Stimulated activated naive CD8-positive, alpha-beta T cell treated with anti-CD3 and anti-CD28 coated beads, Interleukin-15, amount 100 ng/mL, for 72 hours (primary cell): Measurements from ENCODE around the gene SZT2.

Experiments used
- ATAC-seq: fragments of 150-1000 bp; cut with Tn5 transposase; 2 replicates; pipeline ENCODE4 v1.10.0; 2021; ENCODE audit warnings: mild to moderate bottlenecking, moderate library complexity
- DNase-seq, 2 donors: peaks; one replicate each; pipeline ENCODE4 v3.0.0; 2021 to 2022
- H3K27ac Mint-ChIP-seq, 2 donors: one replicate each; pipeline ENCODE4 v1.8.0; 2022; ENCODE audit warnings: mild to moderate bottlenecking in 2 of 2, mixed read lengths in 2 of 2, moderate library complexity in 2 of 2
- H3K27me3 Mint-ChIP-seq: one replicate; pipeline ENCODE4 v1.8.0; 2022; ENCODE audit warnings: mixed read lengths
- H3K4me1 Mint-ChIP-seq: one replicate; pipeline ENCODE4 v1.8.0; 2022; ENCODE audit warnings: mild to moderate bottlenecking, mixed read lengths
- H3K4me3 Mint-ChIP-seq, 2 donors: one replicate each; pipeline ENCODE4 v1.8.0; 2022; ENCODE audit warnings: mild to moderate bottlenecking in 2 of 2, mixed read lengths in 2 of 2, moderate library complexity in 1 of 2
- H3K9me3 Mint-ChIP-seq, 2 donors: one replicate each; pipeline ENCODE4 v1.8.0; 2022; ENCODE audit warnings: mixed read lengths in 2 of 2

Gene SZT2

GRCh38 chr1:43370564-43370963 is 19.1 kb upstream of the SZT2 start:
- Mint-ChIP-seq H3K27ac (no peak overlapping the region), H3K9me3 (no peaks in the 10 kb centered on the region), H3K4me1 (peaks cover 34% of the 10 kb centered on the region), H3K4me3 (no peak overlapping the region), H3K27me3 (no peaks in the 10 kb centered on the region)
- no peak for ATAC-seq
- no peak for DNase-seq

- Mint-ChIP-seq H3K9me3 (no peaks in the 10 kb centered on the region), H3K27ac (no peak overlapping the region), H3K4me3 (no peak overlapping the region), H3K27me3 (no peaks in the 10 kb centered on the region), H3K4me1 (peaks cover 18% of the 10 kb centered on the region)
- no peak for ATAC-seq
- DNase-seq = no peak
Measured at GRCh38 chr1:43372172-43372571, 17.5 kb upstream of the SZT2 start.

GRCh38 chr1:43373066-43373940 is 16.4 kb upstream of the SZT2 start:
- Mint-ChIP-seq H3K27ac (no peak overlapping the region), H3K4me1 (peaks cover 14% of the 10 kb centered on the region), H3K9me3 (no peaks in the 10 kb centered on the region), H3K27me3 (no peaks in the 10 kb centered on the region), H3K4me3 (no peak overlapping the region)
- ATAC-seq (no peak), DNase-seq (no peak)

- Mint-ChIP-seq H3K9me3 (no peaks in the 10 kb centered on the region), H3K4me3 (no peak overlapping the region), H3K27me3 (no peaks in the 10 kb centered on the region), H3K27ac (no peak overlapping the region), H3K4me1 (peaks cover 9% of the 10 kb centered on the region)
- no peak for ATAC-seq
- no peak for DNase-seq
Measured at GRCh38 chr1:43376723-43377235, 12.9 kb upstream of the SZT2 start.

GRCh38 chr1:43377831-43378230 is 11.9 kb upstream of the SZT2 start:
- no peaks in the 10 kb centered on the region for H3K9me3 Mint-ChIP-seq
- H3K4me3 Mint-ChIP-seq = no peak overlapping the region
- DNase-seq = no peak
- no peak overlapping the region for H3K27ac Mint-ChIP-seq
- no peaks in the 10 kb centered on the region for H3K27me3 Mint-ChIP-seq
- H3K4me1 Mint-ChIP-seq = peaks cover 13% of the 10 kb centered on the region
- ATAC-seq = no peak

GRCh38 chr1:43379476-43379875 is 10.2 kb upstream of the SZT2 start:
- ATAC-seq (no peak), DNase-seq (no peak)

GRCh38 chr1:43381612-43382011 is 8.1 kb upstream of the SZT2 start:
- H3K9me3 Mint-ChIP-seq = no peaks in the 10 kb centered on the region
- ATAC-seq = no peak
- no peaks in the 10 kb centered on the region for H3K27me3 Mint-ChIP-seq
- H3K4me3 Mint-ChIP-seq = no peak overlapping the region
- no peak overlapping the region for H3K27ac Mint-ChIP-seq
- peaks cover 13% of the 10 kb centered on the region for H3K4me1 Mint-ChIP-seq
- no peak for DNase-seq

More at GRCh38 chr1:43379476-43379875, 10.2 kb upstream of the SZT2 start:
- Mint-ChIP-seq H3K4me1 (peaks cover 13% of the 10 kb centered on the region), H3K9me3 (no peaks in the 10 kb centered on the region), H3K4me3 (no peak overlapping the region), H3K27ac (no peak overlapping the region), H3K27me3 (no peaks in the 10 kb centered on the region)

DNA sequence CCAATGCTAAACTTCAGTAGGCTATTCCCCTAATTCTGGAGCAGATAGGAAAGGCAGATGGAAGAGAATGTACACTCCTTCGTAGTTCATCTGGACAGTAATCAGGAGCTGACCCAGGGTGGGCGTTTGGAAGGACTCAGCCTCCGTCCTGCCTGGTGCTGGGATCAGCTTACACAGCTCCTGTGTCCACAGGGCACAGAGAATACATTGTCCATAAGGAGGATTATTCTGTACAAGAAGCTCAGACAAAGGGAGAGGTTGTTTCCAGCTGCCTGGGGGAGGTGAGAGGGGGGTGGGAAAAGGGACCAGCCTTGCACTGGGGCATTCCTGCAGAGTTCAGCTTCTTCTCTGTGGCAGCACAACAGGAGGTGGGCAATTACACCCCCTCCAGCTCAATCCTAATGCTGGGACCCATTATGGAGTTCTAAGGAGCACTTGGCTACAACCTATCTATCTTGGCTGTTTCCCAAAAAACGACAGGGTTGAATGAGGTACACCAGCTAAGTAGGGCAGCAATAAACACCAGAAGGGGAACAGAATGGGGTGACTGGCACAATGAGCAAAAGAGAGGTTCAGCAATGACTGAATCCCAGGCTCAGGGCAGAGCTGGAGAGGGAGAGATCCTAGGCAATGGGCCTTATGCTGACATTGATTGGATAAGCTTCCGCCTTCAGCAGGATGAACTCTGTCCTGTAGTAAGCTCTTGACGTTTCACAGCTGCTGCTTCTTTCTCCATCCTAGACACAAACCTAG is 7.5 kb upstream of the SZT2 start:
- Mint-ChIP-seq H3K27me3 (no peaks in the 10 kb centered on the region), H3K4me3 (no peak overlapping the region), H3K9me3 (no peaks in the 10 kb centered on the region), H3K27ac (no peak overlapping the region), H3K4me1 (peaks cover 13% of the 10 kb centered on the region)
- DNase-seq (no peak), ATAC-seq (no peak)

DNA sequence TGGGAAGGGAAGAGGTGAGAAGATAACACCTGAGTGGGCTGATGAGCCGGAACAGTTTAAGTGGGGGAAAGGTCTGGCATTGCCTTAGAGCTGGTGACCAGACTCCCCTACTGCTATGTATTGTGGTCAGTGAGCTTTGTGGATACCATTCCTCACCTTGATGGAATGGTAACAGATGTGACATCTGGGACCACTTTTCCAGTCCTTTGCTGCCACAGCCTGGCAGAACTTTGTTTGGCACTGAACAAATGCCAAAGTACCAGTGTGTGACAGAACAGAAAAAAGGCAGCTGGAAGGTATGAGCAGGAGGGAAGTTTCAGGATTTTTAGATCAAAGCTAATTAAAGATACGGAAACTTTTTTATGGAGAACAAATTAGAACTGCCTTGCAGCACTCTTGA is 6.2 kb upstream of the SZT2 start:
- H3K27me3 Mint-ChIP-seq = no peaks in the 10 kb centered on the region
- ATAC-seq = no peak
- H3K27ac Mint-ChIP-seq = no peak overlapping the region
- no peak for DNase-seq
- no peaks in the 10 kb centered on the region for H3K9me3 Mint-ChIP-seq
- H3K4me3 Mint-ChIP-seq = no peak overlapping the region
- peaks cover 24% of the 10 kb centered on the region for H3K4me1 Mint-ChIP-seq

- Mint-ChIP-seq H3K9me3 (no peaks in the 10 kb centered on the region), H3K4me3 (no peak overlapping the region), H3K27ac (no peak overlapping the region), H3K4me1 (peaks cover 36% of the 10 kb centered on the region), H3K27me3 (no peaks in the 10 kb centered on the region)
- ATAC-seq (no peak), DNase-seq (no peak)
Measured at GRCh38 chr1:43386676-43387075, 3.0 kb upstream of the SZT2 start.

GRCh38 chr1:43387976-43388599 is 1.6 kb upstream of the SZT2 start:
- DNase-seq (no peak), ATAC-seq (no peak)
- Mint-ChIP-seq H3K9me3 (no peaks in the 10 kb centered on the region), H3K4me1 (peaks cover 39% of the 10 kb centered on the region), H3K27me3 (no peaks in the 10 kb centered on the region), H3K4me3 (peak overlapping the region; percentile 94 to 99), H3K27ac (peak overlapping the region in 1 of 2 donors; percentile 98)

DNA sequence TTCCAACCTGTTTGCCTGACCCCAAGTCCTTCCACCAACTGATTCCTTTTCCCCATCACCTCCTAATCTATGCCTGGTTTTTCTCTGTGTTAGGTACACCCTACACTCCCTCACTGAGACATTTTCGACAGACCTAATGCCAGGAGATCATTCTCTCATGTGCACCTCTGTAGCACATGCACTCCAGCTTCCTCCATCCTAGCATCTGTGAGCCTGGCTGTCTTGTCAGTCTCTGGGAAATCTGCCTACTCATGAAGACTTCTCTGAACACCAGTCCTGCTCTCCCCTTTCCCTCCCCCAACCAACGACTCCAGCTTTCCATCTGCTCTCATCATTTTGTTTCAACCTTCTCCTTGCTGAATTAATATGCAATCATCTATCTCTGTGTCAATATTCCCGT is 1.1 kb upstream of the SZT2 start:
- H3K9me3 Mint-ChIP-seq = no peaks in the 10 kb centered on the region
- ATAC-seq (no peak), DNase-seq (no peak)
- peak overlapping the region; percentile 94 to 99 for H3K4me3 Mint-ChIP-seq
- H3K27ac Mint-ChIP-seq = peak overlapping the region; percentile 98 to 100
- H3K27me3 Mint-ChIP-seq = no peaks in the 10 kb centered on the region
- H3K4me1 Mint-ChIP-seq = peaks cover 42% of the 10 kb centered on the region

GRCh38 chr1:43392702-43393101 is 3.0 kb downstream of the SZT2 start:
- Mint-ChIP-seq H3K27ac (no peak overlapping the region), H3K4me1 (peaks cover 42% of the 10 kb centered on the region), H3K9me3 (no peaks in the 10 kb centered on the region), H3K27me3 (no peaks in the 10 kb centered on the region), H3K4me3 (no peak overlapping the region)
- no peak for ATAC-seq
- no peak for DNase-seq

GRCh38 chr1:43395523-43395922 is 5.8 kb downstream of the SZT2 start:
- DNase-seq = no peak
- ATAC-seq = no peak
- Mint-ChIP-seq H3K9me3 (no peaks in the 10 kb centered on the region), H3K27ac (no peak overlapping the region), H3K27me3 (no peaks in the 10 kb centered on the region), H3K4me1 (peaks cover 18% of the 10 kb centered on the region), H3K4me3 (no peak overlapping the region)

GRCh38 chr1:43396059-43396458 is 6.4 kb downstream of the SZT2 start:
- Mint-ChIP-seq H3K4me1 (peaks cover 15% of the 10 kb centered on the region), H3K27ac (no peak overlapping the region), H3K4me3 (no peak overlapping the region), H3K27me3 (no peaks in the 10 kb centered on the region), H3K9me3 (no peaks in the 10 kb centered on the region)
- no peak for DNase-seq
- no peak for ATAC-seq

DNA sequence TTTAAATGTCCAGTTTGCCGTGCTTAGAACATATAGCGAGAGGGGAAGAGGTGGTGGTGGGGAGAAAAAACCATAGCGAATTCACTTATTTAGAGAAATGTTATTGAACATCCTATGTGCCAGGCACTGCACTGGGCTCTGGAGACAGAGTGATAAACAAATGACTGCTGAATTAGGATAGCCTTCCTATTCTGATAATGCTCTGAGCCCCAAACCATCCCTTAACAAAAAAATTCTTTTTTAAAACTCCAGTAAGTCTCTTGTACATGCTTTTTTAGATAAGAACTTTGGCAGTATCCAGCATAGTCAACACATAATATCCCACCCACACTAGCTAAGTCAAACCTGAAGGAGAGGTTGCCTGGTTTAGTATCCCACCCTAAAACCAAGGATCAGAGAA is 8.5 kb downstream of the SZT2 start:
- DNase-seq = no peak
- no peak overlapping the region for H3K27ac Mint-ChIP-seq
- no peak for ATAC-seq
- H3K4me3 Mint-ChIP-seq = no peak overlapping the region
- no peaks in the 10 kb centered on the region for H3K9me3 Mint-ChIP-seq
- no peaks in the 10 kb centered on the region for H3K27me3 Mint-ChIP-seq
- H3K4me1 Mint-ChIP-seq = peaks cover 17% of the 10 kb centered on the region
